ENCODE results near the gene MACC1. TPM values are rescaled to one million over a fixed set of nuclear protein-coding genes. Genes with fewer than 3 reads are reported as not detected.

Gene MACC1
- total RNA-seq, 1 donor = 0.18 TPM

DNA sequence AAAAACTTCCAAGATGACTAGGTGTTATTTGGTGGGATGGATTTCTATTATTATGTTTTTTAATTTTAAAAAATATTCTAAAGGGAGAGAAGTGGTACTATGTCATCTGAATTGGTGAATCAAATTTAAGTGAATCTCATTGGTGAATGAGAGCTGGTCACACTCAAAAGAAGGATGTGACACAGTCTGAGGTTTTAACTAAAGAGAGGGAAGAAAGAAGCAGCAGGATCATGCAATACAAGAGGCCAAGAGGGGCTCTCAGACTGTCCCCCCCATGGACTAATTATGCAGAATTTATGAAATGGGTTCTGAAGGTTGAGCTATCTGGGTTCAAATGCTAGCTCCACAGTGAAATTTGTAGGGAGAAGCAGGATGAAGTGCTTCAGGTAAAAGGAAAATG is 16.2 kb downstream of the MACC1 start:
- H3K4me3 ChIP-seq (ENCODE audit: low read depth, low read length) = no peak overlapping the region
- TF ChIP-seq, protein P1, sequence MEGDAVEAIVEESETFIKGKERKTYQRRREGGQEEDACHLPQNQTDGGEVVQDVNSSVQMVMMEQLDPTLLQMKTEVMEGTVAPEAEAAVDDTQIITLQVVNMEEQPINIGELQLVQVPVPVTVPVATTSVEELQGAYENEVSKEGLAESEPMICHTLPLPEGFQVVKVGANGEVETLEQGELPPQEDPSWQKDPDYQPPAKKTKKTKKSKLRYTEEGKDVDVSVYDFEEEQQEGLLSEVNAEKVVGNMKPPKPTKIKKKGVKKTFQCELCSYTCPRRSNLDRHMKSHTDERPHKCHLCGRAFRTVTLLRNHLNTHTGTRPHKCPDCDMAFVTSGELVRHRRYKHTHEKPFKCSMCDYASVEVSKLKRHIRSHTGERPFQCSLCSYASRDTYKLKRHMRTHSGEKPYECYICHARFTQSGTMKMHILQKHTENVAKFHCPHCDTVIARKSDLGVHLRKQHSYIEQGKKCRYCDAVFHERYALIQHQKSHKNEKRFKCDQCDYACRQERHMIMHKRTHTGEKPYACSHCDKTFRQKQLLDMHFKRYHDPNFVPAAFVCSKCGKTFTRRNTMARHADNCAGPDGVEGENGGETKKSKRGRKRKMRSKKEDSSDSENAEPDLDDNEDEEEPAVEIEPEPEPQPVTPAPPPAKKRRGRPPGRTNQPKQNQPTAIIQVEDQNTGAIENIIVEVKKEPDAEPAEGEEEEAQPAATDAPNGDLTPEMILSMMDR (IDR thresholded peaks at IDR 0.05; ENCODE audit: insufficient read depth, low read length) = no peak
- DNase-seq (ENCODE audit: low read depth) = no peak

DNA sequence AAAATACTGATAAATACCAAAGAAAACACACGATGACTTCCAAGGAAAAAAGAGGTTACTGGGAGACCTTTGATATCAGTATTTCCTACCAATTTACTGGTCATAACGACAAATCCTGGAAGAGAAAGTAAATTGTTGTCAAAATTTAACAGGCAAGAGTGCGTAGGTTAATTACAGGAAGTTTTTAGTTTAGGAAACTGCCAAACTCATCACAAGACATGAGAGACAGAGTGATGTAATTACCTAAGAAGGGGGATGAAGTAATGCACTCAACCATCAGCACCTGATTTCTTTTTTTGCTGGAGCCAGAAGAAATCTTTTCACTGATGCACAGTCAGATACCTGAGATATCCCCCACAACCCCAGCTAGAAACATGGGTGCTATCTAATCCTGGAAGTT is 16.8 kb downstream of the MACC1 start:
- TF ChIP-seq, protein P1 (IDR thresholded peaks at IDR 0.05; ENCODE audit: insufficient read depth, low read length) = no peak
- DNase-seq (ENCODE audit: low read depth) = no peak
- H3K4me3 ChIP-seq (ENCODE audit: low read depth, low read length) = no peak overlapping the region

DNA sequence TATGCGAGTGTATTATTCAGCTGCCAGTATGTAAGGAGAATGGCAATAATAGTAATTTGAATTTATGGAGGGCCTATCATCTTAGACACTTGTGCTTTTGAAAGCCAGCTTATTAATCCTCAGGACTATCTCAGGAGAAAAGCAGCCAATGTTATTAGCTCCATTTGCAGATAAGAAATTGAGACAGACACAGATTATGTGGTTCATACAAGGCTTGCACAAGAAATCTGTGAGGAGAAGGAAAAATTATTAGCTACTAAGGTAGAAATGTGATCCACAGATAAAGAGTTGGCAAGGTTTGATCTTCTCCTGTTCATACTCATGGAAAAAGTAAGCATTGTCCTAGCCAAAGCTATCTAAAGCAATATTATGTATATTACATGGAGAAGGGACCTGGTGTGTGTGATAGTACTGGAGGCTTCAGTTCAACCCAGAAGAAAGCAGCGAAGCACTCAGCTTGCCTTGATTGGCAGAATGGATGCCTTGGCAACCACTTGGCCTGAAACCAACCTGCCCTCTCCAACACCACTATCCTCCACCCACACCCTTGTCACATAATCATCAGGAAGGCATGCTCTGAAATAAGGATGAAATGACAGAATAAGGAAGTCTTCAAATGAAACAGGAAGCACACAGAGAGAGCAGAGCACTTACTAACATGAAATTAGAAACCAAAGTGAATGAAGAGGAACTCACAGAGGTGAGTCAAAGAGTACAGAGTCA is 18.0 kb downstream of the MACC1 start:
- TF ChIP-seq, protein P1 (IDR thresholded peaks at IDR 0.05; ENCODE audit: insufficient read depth, low read length) = no peak
- peak; percentile 73 for DNase-seq (ENCODE audit: low read depth)
- H3K4me3 ChIP-seq (ENCODE audit: low read depth, low read length) = no peak overlapping the region

- DNase-seq (ENCODE audit: low read depth) = peak; percentile 67
- H3K4me3 ChIP-seq (ENCODE audit: low read depth, low read length) = no peak overlapping the region
- TF ChIP-seq, protein P1 (IDR thresholded peaks at IDR 0.05; ENCODE audit: insufficient read depth, low read length) = no peak
Measured at GRCh38 chr7:20198260-20198659, 18.9 kb downstream of the MACC1 start.

GRCh38 chr7:20197837-20198236 is 19.3 kb downstream of the MACC1 start:
- H3K4me3 ChIP-seq (ENCODE audit: low read depth, low read length) = no peak overlapping the region
- TF ChIP-seq, protein P1 (IDR thresholded peaks at IDR 0.05; ENCODE audit: insufficient read depth, low read length) = peak; percentile 47
- DNase-seq (ENCODE audit: low read depth) = peak; percentile 42

GRCh38 chr7:20197125-20197748 is 19.9 kb downstream of the MACC1 start:
- DNase-seq (ENCODE audit: low read depth) = peak; percentile 30
- H3K4me3 ChIP-seq (ENCODE audit: low read depth, low read length) = no peak overlapping the region
- TF ChIP-seq, protein P1 (IDR thresholded peaks at IDR 0.05; ENCODE audit: insufficient read depth, low read length) = no peak

All from fibroblast of the aortic adventitia (primary cell).